Loucy (cell line): ENCODE results near the gene RBPJL.

Experiments
- CTCF ChIP-seq: fragments of 200-600 bp; sonication (generic); conservative IDR thresholded peaks from 2 replicates; pipeline ENCODE4 v1.5.1; 2014; ENCODE audit warnings: mild to moderate bottlenecking, antibody characterized with exemption, low read length
- EZH2phosphoT487 ChIP-seq: fragments of 200-600 bp; IDR thresholded peaks from 2 replicates; pipeline ENCODE4 v1.6.1; 2018; ENCODE audit warnings: antibody characterized with exemption, mild to moderate bottlenecking, moderate library complexity, borderline replicate concordance

- TF ChIP-seq CTCF (no peak), EZH2phosphoT487 (no peak)
Observed at GRCh38 chr20:45309075-45309474, 2.4 kb downstream of the RBPJL start.
